Parathyroid adenoma (tissue), 2 donors: Measurements from ENCODE around the gene AATF.

ENCODE experiments used
- H2AFZ ChIP-seq: fragments of 300-600 bp; sonication (generic); one replicate; pipeline ENCODE4 v1.7.0; 2017; ENCODE audit warnings: antibody characterized with exemption, mild to moderate bottlenecking
- H3K27ac ChIP-seq: fragments of 300-600 bp; sonication (generic); one replicate; pipeline ENCODE4 v1.7.0; 2017
- H3K27me3 ChIP-seq: fragments of 300-600 bp; sonication (generic); one replicate; pipeline ENCODE4 v1.7.0; 2017; ENCODE audit warnings: low read length; ENCODE audit not compliant: control insufficient read depth, insufficient read depth
- H3K36me3 ChIP-seq: fragments of 300-600 bp; sonication (generic); one replicate; pipeline ENCODE4 v1.7.0; 2017; ENCODE audit warnings: low read length; ENCODE audit not compliant: control insufficient read depth, insufficient read depth
- H3K4me1 ChIP-seq: fragments of 300-600 bp; sonication (generic); one replicate; pipeline ENCODE4 v1.7.0; 2017; ENCODE audit warnings: control low read depth
- H3K4me2 ChIP-seq: fragments of 300-600 bp; sonication (generic); one replicate; pipeline ENCODE4 v1.7.0; 2017; ENCODE audit warnings: low read length
- H3K4me3 ChIP-seq: fragments of 300-600 bp; sonication (generic); one replicate; pipeline ENCODE4 v1.7.0; 2017; ENCODE audit warnings: low read depth, low read length
- H3K79me2 ChIP-seq: fragments of 300-600 bp; sonication (generic); one replicate; pipeline ENCODE4 v1.7.0; 2017; ENCODE audit warnings: control low read depth
- H3K9ac ChIP-seq: fragments of 300-600 bp; sonication (generic); one replicate; pipeline ENCODE4 v1.7.0; 2017; ENCODE audit warnings: mild to moderate bottlenecking
- H3K9me3 ChIP-seq: fragments of 300-600 bp; sonication (generic); one replicate; pipeline ENCODE4 v1.7.0; 2017; ENCODE audit warnings: low read length; ENCODE audit not compliant: control insufficient read depth
- CTCF ChIP-seq: fragments of 300-600 bp; sonication (generic); IDR thresholded peaks from one replicate; pipeline ENCODE4 v1.7.0; 2017; ENCODE audit warnings: antibody characterized with exemption, mild to moderate bottlenecking
- donor health status: primary hyperparathyroidism.

AATF gene

DNA sequence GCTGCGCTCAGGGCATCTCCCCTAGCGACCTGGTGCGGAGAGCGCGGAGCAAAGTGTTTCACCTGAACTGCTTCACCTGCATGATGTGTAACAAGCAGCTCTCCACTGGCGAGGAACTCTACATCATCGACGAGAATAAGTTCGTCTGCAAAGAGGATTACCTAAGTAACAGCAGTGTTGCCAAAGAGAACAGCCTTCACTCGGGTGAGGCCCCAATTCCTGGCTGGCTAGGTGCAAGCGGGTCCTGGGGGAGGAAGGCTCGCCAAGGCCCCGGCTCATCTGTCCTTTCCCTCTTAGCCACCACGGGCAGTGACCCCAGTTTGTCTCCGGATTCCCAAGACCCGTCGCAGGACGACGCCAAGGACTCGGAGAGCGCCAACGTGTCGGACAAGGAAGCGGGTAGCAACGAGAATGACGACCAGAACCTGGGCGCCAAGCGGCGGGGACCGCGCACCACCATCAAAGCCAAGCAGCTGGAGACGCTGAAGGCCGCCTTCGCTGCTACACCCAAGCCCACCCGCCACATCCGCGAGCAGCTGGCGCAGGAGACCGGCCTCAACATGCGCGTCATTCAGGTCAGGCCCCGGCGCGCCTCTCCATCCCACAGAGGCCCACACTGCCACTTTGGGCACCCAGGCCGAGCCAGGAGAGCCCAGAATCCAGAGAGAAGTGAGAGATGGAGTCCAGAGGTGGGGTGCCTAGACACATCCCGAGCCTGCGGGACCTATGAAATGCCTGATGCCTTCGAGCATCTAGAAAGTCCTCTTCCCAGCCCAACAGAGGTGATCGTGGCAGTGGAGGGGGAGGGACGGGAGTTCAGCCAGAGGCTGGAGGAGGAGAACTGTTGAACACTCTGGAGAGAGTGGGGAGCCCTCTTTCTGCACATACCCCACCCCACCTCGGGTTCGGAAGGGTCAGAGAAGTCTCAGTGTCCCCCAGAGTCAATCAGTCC lies 8.2 kb upstream of the AATF start:
- Histone ChIP-seq H3K36me3 (no peaks in the 10 kb centered on the region), H3K27ac (no peak overlapping the region), H3K4me3 (no peak overlapping the region), H3K9ac (no peak overlapping the region), H3K9me3 (no peaks in the 10 kb centered on the region), H2AFZ (no peak overlapping the region), H3K4me1 (no peaks in the 10 kb centered on the region), H3K4me2 (no peak overlapping the region), H3K27me3 (peaks cover 44% of the 10 kb centered on the region), H3K79me2 (no peaks in the 10 kb centered on the region)
- no peak for TF ChIP-seq CTCF

DNA sequence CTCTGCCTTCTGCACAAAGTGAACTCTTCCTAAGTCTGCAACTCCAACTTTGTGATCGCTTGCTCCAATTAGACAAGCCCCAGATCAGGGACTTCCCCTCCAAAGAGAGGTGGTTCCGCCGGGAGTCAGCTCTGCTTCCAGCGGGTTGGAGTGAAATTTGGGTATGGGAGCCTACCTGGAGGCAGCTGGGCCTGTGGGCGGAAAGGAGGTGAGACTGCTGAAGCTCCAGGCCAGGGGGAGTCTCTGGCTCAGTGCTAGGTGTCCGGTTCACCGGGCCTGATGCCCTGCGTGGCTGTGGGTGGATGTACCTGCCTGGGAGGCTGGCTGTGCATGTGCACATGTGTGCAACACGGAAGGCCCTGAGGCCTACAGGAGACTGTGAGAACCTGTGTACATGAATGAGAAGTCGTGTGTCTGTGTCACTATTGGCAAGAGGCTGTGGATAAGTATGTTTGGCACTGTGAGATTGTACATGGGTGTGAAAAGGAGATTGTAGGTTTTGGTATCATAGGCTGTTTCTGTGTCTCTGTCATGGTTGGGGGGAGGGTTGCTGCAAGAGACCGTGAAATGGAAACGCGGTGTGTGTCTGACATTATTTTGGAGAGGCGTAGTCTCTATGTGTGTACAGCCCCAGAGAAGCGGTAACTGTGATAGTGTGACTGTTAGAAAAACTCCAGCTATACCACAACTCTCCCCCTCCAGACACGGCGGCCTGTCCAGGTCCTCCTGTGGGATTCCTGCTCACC lies 7.3 kb upstream of the AATF start:
- no peaks in the 10 kb centered on the region for H3K79me2 ChIP-seq
- no peaks in the 10 kb centered on the region for H3K9me3 ChIP-seq
- H3K4me3 ChIP-seq: no peak overlapping the region
- no peak overlapping the region for H3K9ac ChIP-seq
- H3K27ac ChIP-seq: no peak overlapping the region
- H3K4me2 ChIP-seq: no peak overlapping the region
- H3K36me3 ChIP-seq: no peaks in the 10 kb centered on the region
- no peaks in the 10 kb centered on the region for H3K4me1 ChIP-seq
- no peak for TF ChIP-seq CTCF
- peaks cover 48% of the 10 kb centered on the region for H3K27me3 ChIP-seq
- H2AFZ ChIP-seq: no peak overlapping the region

DNA sequence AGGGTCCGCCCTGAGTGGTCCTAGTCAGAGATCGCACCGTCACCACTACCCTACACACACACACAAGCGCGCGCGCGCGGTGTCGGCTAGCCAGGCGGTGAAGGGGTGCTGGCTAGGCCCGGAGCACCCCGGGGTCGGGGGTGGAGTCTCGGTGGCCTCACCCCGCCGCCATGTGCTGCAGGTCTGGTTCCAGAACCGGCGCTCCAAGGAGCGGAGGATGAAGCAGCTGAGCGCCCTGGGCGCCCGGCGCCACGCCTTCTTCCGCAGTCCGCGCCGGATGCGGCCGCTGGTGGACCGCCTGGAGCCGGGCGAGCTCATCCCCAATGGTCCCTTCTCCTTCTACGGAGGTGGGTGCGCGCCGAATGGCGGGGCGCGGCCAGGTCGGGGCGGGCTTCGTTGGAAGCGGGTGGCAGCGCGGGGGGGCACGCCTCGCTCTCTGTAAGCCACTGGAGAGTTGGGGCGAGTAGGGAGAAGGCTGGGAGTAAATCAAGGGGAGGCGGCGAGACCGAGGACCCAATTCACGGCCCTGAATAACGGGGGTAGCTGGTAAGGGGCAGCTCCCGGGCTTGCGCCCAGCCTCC lies 6.6 kb upstream of the AATF start:
- no peaks in the 10 kb centered on the region for H3K9me3 ChIP-seq
- no peak overlapping the region for H3K9ac ChIP-seq
- no peaks in the 10 kb centered on the region for H3K36me3 ChIP-seq
- no peak overlapping the region for H3K27ac ChIP-seq
- peaks cover 43% of the 10 kb centered on the region for H3K27me3 ChIP-seq
- H2AFZ ChIP-seq: no peak overlapping the region
- TF ChIP-seq CTCF: no peak
- no peaks in the 10 kb centered on the region for H3K79me2 ChIP-seq
- H3K4me2 ChIP-seq: no peak overlapping the region
- no peak overlapping the region for H3K4me3 ChIP-seq
- H3K4me1 ChIP-seq: no peaks in the 10 kb centered on the region

DNA sequence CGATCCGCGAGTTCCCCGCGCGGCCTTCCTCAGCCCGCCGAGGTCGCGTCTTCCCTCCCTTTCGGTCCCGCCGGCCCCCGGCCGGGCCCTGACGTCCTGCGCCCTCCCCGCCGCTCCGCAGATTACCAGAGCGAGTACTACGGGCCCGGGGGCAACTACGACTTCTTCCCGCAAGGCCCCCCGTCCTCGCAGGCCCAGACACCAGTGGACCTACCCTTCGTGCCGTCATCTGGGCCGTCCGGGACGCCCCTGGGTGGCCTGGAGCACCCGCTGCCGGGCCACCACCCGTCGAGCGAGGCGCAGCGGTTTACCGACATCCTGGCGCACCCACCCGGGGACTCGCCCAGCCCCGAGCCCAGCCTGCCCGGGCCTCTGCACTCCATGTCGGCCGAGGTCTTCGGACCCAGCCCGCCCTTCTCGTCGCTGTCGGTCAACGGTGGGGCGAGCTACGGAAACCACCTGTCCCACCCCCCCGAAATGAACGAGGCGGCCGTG lies 6.1 kb upstream of the AATF start:
- Histone ChIP-seq H3K4me3 (no peak overlapping the region), H3K36me3 (no peaks in the 10 kb centered on the region), H3K27me3 (peaks cover 38% of the 10 kb centered on the region), H3K9me3 (no peaks in the 10 kb centered on the region), H2AFZ (no peak overlapping the region), H3K9ac (no peak overlapping the region), H3K4me2 (no peak overlapping the region), H3K27ac (no peak overlapping the region), H3K79me2 (no peaks in the 10 kb centered on the region), H3K4me1 (no peaks in the 10 kb centered on the region)
- no peak for TF ChIP-seq CTCF
